Measurements from ENCODE around the gene SLC6A11.

DNA sequence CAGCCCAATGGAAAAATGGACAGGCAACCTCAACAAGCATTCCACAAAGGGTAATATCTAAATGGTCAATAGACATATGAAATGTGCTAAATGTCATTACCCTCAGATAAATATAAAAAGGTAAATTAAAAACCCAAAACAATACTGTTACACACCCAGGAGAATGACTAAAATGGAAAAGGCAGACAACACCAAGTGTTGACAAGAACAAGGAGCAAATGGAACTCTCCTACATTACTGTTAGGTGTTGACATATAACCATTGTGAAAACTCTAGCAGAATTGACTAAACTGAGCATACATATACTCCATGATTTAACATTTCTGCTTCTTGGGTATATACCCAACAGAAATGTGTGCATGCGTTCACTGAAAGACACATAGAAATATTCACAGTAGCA lies 25.3 kb upstream of the SLC6A11 start:
- TF ChIP-seq HOXA7 (CRISPR knock-in tag; IDR thresholded peaks at IDR 0.05) = no peak
- TF ChIP-seq, protein P1, sequence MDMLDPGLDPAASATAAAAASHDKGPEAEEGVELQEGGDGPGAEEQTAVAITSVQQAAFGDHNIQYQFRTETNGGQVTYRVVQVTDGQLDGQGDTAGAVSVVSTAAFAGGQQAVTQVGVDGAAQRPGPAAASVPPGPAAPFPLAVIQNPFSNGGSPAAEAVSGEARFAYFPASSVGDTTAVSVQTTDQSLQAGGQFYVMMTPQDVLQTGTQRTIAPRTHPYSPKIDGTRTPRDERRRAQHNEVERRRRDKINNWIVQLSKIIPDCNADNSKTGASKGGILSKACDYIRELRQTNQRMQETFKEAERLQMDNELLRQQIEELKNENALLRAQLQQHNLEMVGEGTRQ (IDR thresholded peaks at IDR 0.05) = no peak
- TF ChIP-seq, protein P2, sequence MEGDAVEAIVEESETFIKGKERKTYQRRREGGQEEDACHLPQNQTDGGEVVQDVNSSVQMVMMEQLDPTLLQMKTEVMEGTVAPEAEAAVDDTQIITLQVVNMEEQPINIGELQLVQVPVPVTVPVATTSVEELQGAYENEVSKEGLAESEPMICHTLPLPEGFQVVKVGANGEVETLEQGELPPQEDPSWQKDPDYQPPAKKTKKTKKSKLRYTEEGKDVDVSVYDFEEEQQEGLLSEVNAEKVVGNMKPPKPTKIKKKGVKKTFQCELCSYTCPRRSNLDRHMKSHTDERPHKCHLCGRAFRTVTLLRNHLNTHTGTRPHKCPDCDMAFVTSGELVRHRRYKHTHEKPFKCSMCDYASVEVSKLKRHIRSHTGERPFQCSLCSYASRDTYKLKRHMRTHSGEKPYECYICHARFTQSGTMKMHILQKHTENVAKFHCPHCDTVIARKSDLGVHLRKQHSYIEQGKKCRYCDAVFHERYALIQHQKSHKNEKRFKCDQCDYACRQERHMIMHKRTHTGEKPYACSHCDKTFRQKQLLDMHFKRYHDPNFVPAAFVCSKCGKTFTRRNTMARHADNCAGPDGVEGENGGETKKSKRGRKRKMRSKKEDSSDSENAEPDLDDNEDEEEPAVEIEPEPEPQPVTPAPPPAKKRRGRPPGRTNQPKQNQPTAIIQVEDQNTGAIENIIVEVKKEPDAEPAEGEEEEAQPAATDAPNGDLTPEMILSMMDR (IDR thresholded peaks at IDR 0.05) = no peak
- TF ChIP-seq NPAS2 (CRISPR knock-in tag; IDR thresholded peaks at IDR 0.05; ENCODE audit: borderline replicate concordance) = no peak
- TF ChIP-seq EP300 (IDR thresholded peaks at IDR 0.05) = no peak
- TF ChIP-seq POLR2A (IDR thresholded peaks at IDR 0.05; ENCODE audit: low read length) = no peak
- no peak for TF ChIP-seq SMC3 (IDR thresholded peaks at IDR 0.05)
- no peak for TF ChIP-seq GATA3 (IDR thresholded peaks at IDR 0.05; ENCODE audit: borderline replicate concordance)
- TF ChIP-seq RFX5 (IDR thresholded peaks at IDR 0.05) = no peak
